CD4-positive, alpha-beta T cell treated with Interleukin-15 for 4 hours (primary cell): Measurements from ENCODE around the gene TOMM34.

ENCODE experiments used
- DNase-seq: peaks from one replicate; pipeline ENCODE4 v3.0.0-alpha.2; 2020; ENCODE audit warnings: low spot score

TOMM34 gene, protein sequence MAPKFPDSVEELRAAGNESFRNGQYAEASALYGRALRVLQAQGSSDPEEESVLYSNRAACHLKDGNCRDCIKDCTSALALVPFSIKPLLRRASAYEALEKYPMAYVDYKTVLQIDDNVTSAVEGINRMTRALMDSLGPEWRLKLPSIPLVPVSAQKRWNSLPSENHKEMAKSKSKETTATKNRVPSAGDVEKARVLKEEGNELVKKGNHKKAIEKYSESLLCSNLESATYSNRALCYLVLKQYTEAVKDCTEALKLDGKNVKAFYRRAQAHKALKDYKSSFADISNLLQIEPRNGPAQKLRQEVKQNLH

DNA sequence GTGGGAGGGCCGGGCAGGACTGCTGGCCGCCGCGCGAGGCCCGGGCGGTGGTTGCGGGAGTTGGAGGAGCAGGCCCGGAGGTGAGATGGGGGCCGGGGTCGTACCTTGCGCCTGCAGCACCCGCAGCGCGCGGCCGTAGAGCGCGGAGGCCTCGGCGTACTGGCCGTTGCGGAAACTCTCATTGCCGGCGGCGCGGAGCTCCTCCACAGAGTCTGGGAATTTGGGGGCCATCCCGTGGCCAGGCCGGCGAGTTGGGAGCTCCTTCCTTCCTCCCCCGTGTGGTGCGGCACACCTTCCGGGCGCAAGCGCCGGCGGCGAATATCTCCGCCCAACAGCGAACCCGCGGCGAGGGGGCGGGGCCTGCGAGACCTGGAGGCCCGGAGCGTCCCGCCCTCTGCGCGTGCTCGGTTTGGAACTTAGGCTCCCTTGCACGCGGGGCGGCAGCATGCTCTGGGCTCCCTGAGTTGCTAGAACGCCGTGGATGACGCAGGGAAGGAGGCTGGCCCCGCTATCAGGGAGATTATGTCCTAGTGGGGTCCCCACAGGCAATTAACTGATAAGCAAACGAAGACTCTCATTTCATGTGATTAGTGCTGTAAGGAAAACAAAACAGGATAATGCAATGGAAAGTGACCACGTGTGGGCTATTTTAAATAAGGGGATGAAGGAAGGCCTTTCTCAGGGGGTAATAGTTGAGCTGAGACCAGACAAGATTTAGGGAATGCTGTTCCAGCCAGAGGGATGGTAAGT lies at the start of gene TOMM34:
TOMM34 (minus strand) TSS at position 295 of the 750 bp plus-strand sequence; CDS start at position 231, 64 bp downstream.
- peak; percentile 91 for DNase-seq

DNA sequence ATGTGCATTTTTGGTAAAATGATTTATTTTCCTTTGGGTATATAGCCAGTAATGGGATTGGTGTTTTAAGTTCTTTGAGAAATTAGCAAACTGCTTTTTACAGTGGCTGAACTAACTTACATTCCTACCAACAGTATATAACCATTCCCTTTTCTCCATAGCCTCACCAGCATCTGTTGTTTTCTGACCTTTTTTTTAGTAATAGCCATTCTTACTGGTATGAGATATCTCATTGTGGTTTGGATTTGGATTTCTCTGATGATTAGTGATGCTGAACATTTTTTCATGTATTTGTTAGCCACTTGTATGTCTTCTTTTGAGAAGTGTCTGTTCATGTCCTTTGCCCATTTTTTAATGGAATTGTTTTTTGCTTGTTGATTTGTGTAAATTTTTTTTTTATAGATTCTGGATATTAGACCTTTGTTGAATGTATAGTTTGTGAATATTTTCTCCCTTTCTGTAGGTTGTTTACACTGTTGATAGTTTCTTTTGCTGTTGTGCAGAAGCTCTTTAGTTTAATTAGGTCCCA lies 48.4 kb upstream of the TOMM34 start:
- no peak for DNase-seq

DNA sequence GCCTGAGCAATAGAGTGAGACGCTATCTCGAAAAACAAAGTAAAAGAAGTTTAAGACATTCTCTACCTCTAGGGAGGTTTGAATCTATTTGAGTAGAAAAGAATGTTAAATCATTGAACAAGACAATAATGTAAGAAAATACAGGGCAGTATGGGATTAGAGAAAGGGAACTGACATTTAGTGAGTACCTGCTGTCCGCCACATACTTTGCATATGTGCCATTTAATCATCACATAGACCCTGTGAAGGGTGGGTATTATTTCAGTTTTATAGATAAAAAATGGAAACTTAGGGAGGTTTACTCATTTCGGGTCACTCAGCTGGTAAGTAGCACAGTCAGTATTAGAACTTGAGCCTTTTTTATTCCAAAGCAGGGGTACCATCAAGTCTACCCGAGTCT lies 37.5 kb upstream of the TOMM34 start:
- no peak for DNase-seq

- no peak for DNase-seq
Measured at GRCh38 chr20:44997171-44997570, 37.0 kb upstream of the TOMM34 start.

DNA sequence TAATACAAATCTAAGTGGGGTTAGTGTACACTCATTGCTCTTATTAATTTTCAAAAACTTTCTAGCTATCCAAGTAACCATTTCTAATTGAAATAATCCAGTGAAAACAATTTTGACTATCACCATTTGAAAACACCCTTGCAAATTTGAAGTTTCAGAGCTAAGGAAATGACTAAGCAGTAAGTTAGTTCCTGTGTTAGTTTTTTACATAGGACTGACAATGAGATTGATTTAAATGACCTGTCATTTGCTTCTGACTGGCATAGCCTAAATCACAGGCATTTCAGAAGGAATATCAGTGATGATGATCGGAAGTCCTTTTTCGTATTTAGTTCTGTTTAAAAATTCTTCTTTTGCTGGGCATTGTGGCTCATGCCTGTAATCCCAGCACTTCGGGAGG lies 33.1 kb upstream of the TOMM34 start:
- DNase-seq = peak; percentile 31

DNA sequence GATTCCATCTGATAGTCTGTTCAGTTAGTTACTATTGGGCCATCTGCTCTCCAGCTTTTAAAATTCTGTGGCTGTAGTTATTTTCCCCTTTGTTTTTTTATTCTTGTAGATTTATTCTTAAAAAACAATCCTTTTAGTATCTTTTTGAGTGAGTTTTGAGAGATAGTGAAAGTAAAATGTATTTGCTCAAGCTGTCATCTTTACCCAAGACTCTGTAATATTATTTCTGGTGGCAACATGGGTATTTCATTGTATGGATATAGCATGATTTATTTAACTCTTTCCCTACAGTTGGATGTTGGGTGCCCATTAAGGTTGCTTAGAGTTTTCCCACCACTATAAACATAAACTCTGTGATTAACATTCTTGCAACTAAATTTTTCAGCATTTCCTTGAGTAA lies 30.8 kb upstream of the TOMM34 start:
- no peak for DNase-seq

DNA sequence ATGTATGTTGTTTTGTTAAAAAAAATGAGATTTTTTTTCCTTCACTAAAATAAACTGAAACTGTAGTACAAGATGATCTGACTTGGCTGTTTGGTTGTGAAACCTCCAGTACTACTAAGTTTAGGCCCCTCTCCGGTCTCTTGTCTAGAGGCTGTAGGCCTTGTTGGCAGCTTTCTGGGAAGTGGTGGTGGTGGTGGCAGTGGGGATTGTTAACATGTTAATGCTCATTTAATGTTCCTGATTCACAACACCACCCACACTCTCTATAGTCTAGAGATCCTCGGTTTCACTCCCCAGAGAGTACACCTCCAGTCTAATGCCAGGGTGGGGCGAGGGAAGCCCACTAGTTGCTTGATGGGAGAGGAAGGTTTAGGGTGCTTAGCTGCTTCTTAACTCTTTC lies 30.2 kb upstream of the TOMM34 start:
- DNase-seq = peak; percentile 28

GRCh38 chr20:44988631-44989171 lies 28.5 kb upstream of the TOMM34 start:
- no peak for DNase-seq

DNA sequence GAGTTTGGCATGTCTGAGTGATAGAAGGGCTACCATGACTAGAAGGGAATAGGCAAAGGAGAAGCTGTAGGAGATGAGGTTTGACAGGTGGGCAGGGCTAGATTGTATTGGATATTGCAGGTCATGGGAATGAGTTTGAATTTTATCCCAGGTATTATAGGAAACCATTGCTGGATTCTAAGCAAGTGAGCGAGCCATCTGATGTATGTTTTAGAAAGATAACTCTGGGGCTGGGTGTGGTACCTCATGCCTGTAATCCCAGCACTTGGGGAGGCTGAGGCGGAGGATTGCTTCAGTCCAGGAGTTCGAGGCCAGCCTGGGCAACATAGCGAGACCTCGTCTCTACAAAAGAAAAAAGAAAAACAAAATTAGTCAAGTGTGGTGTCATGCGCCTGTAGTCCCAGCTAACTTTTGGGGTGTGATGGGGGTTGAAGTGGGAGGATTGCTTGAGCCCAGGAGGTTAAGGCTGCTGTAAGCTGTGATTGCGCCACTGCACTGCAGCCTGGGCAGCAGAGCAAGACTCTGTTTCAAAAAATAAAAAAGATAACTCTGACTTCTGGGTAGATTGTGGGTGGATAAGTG lies 23.0 kb upstream of the TOMM34 start:
- DNase-seq = no peak

GRCh38 chr20:44981736-44982406 lies 21.7 kb upstream of the TOMM34 start:
- no peak for DNase-seq

DNA sequence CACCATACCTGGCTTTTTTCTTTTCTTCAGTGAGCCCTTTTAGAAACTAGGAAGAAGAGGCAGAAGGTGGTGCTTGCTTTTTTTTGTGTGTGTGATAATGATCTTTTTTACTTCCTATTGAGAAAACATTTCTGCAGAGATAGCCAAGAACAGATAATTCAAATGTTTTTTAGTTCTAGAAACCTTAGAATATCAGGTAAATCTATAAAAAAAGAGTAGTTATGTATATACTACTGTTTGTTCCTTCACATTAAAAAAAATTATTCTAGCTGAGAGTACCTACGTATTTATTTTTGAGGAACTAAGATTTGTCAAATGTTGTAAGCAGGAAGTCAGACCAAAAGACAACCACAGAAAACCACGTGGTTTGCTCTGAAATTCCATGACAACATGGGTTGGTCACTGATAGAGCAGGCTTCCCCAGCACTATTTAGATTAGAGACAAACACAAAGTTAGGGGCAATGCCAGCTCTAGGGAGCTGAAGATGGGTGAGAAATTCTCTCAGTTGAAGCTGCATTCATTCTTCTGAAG lies 19.0 kb upstream of the TOMM34 start:
- peak; percentile 78 for DNase-seq

DNA sequence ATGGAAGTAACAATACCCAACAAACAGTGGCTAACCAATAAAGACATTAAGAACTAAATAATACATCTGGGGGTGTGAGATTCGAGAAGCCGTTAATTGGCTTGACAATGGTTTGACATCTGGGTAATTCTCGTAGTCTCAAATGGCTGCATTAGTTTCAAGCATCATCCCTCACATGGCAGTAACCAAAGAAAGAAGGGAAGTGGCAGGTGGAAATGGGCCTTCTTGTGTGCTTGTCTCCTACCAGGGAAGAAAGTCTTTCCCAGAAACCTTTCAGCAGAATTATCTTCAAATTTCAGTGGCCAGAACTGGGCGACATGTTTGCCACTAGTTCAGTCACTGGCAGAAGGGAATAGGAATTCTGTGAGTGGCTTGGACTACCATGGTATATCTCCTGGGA lies 16.5 kb upstream of the TOMM34 start:
- DNase-seq = no peak

DNA sequence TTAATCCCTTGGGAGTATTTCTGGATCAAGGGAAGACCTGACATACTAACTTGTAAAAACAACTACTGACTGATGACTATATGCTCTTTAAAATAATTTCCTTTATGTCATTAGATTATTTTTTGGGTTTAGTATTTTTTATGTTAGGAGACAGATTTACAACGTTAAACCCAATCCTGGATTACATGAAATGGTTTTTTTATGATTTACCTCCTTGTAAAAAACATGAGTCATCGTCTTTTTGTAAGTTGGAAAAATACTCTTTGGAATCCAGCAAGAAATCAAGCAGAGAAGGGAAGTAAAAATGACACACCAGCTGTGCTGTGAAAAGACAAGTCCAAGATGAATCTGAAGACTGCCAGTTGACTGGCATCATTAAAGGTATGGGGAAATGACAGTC lies 12.9 kb upstream of the TOMM34 start:
- DNase-seq = no peak

- peak; percentile 60 for DNase-seq
Measured at GRCh38 chr20:44970243-44970757, 10.1 kb upstream of the TOMM34 start.

DNA sequence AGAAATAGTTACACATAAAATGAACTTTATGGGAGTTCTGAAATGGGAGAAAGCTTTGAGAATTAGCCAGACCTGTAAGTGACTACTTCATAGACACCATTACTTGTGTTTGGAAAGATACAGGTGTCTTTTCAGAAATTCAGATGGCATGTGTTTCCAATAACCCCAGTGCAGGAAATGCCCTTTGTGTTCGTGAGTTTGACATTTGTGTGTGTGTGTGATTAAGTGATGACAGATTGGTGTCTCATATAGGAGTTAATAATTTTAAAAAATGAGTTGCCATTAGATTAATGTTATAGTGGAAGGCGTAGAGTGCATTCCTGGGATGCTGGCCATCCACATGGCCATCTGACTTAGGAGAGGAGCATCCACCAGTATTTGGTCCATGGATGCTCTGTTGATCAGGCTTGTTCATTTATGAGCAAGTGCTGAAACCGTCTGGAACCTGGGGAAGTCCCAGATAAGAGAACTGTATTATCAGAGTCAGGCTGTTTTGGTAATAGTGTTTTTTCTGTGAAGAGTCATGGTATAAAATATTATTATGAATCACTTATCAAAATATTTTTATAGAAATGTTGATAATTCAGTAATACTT lies 9.2 kb upstream of the TOMM34 start:
- DNase-seq = peak; percentile 53

DNA sequence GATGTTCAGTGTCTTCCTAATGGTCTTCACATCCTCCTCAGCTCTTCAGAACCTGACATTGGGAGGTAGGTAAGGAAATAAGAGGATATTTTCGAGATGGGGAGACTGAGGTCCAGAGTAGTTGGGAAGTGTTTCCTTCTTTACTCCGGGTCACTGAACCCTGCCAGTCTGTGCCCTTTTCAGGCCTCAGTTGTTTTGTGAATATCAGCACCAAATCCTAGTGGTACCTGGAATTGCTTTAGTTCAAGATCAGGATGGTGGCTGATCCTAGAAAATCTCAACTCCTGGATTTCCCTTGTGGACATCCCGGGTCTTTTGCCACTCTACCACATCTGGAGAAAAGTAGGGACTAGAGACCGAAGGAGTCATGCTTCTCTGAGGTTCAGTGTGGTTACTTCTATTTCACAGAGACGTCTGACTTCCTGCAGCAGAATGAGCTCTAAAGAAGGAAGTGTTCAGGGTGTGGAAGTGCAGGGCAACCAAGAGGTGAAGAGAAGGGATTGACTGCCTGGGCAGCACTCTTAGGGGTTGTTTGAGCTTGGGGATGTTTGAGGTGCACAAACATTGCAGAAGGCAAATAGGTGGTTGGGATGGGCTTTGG lies 7.1 kb upstream of the TOMM34 start:
- DNase-seq = peak; percentile 62

GRCh38 chr20:44966030-44966961 lies 6.1 kb upstream of the TOMM34 start, which contains the start of gene STK4:
Gene STK4, plus strand, starts transcription at chr20:44966512. Its CDS starts 57 bp downstream, at chr20:44966569.
- peak; percentile 95 for DNase-seq

GRCh38 chr20:44965651-44966029 lies 5.4 kb upstream of the TOMM34 start:
- no peak for DNase-seq
